HG03442 (cell line): ENCODE measurements around the gene CCDC116.
A peak's percentile ranks its signal among the peaks of the same experiment; 100 is the strongest.
"Not testable (repeated sequence)": the region's sequence is repeated elsewhere in the genome, so short reads cannot be mapped to it uniquely, and the experiment has no call there.

ENCODE experiments used
- ATAC-seq: cut with Tn5 transposase; IDR thresholded peaks from one replicate; pipeline ENCODE4 v1.9.1; 2021; ENCODE audit warnings: mild to moderate bottlenecking, moderate library complexity; ENCODE audit not compliant: unreplicated experiment

Gene CCDC116

DNA sequence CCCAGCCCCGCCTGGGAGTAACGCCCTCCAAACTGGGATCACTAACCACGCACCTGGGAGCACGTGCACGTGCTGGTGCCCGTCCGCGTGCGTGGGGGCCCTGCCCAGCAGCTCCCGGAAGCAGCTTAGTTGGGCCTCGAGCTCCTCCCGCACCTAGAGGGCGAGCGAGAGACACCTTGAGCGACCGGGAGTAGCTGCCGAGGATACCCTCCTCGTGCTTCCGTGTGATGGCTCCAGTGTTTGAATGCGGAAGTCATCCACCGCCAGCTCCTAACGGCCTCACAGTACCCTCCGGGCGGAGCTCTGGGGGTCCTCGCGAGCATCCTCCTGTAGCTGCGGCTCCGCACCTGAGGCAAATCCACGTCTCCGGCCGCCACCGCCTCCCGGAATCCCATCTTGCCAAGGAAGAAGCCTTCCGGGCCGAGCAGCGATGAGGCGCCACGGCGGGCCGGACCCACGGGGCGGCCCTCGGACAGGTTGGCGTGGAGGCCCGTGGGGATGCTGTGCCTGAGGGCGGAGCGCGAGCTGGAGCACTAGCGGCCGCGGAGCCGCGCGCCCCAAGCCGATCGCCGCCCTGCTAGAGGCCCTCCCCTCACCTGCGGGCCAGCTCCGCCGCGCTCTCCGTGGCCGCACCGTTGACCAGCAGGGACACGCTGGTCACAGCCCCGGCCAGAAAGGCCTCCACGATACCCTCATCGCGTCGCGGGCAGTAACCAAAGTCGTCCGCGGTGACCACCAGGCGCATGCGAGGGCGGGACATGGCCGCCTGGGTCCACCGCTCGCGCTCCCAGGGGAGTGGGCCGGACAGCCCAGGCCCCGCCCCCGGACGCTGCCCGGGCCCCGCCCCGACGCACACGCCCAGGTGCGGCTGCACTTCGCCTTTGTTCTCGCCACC lies 3.1 kb upstream of the CCDC116 start, which contains the start of gene YDJC:
YDJC (minus strand) TSS at position 768 of the 895 bp plus-strand sequence; CDS start at position 760, 8 bp downstream.
- peak; percentile 77 for ATAC-seq

DNA sequence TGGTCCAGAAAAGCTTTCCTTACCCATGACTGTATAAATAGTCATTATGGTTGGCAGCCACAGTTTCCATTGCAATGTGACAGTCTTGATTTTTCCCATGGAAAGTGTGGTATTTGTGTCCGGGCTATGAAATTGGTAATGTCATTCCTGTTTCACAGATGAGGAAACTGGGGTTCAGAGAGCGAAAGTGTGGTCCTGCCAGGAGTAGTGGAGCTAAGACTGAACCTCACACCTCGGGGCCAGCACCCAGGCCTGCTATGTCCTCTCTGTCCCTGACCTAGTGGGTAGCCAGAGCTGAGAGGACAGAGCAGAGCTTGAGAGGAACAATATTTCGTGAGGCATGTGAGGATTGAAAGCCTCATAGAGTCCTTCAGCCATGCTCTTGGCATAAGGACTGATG lies 1.5 kb upstream of the CCDC116 start:
- no peak for ATAC-seq

DNA sequence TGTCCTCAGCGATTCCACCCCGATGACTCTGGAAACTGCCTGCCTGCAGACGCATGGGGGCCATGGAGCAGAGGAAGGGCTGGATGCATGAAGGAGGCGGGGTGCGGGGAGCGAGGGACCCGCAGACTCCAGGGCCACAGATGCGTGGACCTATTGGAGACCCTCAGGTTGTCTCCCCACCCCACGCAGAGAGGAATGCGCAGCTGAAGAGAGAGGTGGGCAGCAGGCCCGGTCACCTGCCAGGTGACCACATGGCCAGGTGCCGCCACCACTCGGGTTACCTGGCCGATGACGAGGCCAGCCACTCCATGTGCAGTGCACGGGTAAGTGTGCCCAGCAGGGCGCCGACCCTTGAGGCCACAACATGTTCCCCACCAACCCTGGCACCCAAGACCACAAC lies 371 bp downstream of the CCDC116 start:
- no peak for ATAC-seq

DNA sequence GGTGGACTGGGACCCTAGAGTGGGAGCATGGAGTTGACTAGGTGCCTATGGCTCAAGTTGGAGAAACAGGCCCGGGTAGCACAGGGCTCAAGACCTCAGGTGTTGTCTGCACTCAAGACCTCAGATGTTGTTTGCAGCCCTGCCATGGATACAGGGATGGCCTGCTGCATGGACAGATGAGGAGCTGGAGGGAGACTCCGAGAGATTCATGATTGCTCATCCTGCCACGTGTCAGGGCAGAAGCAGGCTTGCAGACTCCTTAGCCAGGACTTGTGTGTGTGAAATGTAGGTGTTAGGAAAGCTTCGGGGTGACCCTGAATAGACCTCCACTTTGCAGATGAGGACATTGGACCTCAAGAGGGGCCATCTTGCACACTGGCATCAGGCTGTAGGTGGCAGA lies 921 bp downstream of the CCDC116 start:
- no peak for ATAC-seq

DNA sequence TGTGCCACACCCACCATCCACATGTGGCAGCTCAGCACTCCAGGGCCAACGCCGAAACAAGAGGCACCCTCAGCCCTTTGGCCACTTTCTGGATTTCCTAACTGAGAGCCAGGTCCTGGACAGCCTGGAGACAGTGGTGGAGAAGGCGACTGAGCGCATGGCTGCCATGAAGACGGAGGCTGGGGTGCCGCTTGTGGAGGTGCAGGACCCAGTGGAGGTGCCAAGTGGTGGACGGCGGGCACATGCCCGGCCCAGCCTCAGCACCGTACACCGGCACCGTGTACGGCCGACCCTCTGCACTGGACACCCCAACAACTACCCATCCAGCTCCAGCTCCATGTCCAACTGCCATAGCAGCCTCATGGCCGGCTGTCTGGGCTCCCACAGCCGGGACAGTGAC lies 1.5 kb downstream of the CCDC116 start:
- no peak for ATAC-seq

DNA sequence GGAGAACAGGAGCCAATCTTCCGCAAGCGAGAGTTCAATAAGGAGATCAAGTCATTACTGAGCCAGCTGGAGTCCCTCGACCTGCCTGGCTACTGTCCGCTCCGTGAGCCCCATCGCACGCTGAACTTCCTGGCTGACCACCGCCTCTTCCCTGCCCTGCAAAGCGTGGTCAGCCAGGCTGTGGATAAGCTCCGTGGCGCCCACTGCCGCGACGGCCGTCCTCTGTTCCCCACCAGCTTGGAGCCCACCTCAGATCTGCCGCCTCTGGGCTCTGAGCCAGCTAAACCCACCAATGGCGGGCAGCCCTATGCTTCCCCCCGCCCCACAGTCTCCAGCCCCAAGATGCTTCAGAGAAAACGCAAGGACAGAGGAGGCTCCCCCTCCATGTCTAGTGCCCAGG lies 2.3 kb downstream of the CCDC116 start:
- no peak for ATAC-seq

DNA sequence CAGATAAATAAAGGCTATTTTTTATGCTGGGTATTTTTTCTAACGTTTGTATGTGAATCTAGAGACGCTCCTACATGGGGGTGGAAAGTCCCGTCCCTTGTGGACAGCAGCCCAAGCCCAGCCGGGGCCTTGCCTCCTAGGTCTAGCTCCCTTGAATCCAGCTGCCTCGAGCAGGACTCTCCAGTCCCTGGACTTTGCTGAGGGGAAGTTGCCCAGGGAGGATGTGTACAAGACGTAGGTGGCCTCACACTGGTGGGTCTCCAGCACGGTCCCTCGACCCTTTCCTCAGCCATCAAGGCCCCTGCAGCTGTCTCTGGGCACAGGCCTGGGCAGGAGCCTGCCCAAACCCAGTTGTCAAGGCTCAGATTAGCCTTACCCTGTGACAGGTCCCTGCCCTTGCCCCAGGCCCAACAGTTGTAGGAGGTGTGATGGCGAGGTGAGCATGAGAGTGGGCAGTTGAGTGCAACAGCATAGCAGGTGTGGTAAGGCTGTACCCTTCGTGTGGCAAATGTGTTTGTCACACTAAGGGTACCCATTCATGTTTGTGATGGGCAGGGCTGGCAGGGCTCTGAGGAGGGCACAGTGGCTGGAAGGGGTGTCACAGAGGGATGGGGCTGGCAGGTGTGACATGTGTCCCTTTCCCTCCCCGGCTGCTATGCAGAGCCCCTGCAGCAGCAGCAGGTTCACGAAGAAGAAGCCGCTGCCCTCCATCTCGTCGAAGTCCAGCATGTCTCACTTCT lies 3.4 kb downstream of the CCDC116 start:
- no peak for ATAC-seq

DNA sequence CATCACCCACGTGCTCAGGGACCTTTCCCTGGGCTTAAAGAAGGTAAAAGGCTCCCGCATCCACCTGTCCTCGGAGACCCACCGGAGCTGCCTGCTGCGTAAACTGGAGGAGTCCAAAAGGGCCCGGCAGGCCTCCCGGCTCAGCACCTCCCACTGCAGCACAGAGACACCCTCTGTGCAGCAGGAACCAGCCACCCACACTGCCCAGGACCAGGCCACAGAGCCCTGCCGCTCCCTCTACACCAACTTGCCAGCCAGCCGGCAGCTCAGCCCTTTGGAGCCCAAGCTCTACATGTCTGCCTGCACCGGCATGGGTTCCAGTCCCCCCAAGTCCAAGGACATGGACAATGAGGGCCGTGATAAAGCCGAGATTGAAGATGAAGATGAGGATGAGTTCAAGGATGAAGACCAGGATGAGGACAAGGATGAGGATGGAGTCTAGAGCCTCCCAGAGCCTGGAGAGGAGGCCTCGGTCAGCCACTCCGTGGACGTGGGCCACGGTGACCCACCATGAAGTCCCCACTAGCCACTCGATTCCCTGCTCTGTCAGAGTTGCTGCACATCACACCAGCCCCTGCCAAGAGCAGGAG lies 4.2 kb downstream of the CCDC116 start:
- no peak for ATAC-seq

DNA sequence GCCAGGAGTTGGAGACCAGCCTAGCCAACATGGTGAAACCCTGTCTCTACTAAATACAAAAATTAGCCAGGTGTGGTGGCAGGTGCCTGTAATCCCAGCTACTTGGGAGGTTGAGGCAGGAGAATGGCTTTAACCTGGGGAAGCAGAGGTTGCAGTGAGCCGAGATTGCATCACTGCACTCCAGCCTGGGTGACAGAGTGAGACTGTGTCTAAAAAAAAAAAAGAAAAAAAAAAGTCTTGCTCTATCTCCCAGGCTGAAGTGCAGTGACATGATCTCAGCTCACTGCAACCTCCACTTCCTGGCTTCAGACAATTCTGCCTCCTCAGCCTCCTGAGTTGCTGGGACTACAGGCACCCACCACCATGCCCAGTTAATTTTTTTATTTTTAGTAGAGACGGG lies 4.9 kb downstream of the CCDC116 start:
- not testable (repeated sequence) for ATAC-seq

DNA sequence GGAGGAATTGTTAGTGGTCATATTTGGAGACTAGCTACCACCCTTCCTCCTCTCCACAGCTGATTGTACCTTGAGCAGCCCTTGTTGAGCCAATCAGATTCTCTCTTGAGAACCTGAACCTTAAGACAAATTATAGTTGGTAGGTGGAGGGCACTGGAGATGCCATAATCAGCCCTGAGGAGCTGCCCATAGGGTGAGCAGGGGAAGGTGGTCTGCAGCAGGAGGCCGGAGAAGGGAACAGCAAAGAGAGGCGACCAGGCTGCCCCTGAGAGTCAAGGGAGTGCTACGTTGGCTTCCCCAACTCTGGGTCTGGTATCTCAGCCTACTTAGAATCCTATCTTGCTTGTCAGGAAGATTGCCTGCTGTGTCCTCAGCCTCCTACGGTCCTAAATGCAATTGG lies 6.8 kb downstream of the CCDC116 start:
- ATAC-seq = no peak

DNA sequence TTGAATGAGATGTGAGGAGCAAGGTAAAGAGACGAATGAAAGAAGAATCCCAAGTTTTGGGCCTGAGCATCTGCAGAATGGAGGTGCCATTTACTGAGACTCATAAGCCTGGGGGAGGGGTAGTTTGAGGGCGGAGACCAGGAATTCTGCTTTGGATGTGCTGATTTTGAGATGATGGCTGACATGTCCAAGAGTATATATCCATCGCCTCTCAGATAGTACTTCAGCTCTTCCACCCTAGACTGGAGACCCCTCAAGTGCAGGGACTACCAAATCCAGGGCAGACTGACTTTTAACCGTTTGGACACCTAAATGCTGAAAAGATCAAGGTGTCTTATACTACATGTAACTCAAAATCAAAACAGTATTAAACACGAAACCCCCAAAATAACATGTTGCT lies 8.2 kb downstream of the CCDC116 start:
- ATAC-seq = no peak

DNA sequence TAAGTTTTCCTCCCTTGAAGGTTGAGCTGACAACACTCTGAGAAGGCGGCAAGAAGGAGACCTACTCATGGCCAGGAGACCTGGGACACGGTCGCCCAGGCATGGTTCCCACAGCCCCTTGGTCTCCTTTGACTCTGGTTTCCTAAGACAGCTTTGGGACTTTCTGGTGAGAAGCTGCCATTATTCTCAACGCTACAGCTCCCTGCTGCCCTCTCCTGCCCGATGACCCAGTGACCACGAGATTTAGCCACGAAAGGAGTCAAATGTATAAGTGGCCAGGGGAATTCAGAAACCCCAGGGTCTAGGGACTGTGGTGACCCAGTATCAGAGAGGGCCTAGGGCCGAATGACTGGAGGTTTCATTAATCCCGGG lies 8.8 kb downstream of the CCDC116 start:
- ATAC-seq = no peak

DNA sequence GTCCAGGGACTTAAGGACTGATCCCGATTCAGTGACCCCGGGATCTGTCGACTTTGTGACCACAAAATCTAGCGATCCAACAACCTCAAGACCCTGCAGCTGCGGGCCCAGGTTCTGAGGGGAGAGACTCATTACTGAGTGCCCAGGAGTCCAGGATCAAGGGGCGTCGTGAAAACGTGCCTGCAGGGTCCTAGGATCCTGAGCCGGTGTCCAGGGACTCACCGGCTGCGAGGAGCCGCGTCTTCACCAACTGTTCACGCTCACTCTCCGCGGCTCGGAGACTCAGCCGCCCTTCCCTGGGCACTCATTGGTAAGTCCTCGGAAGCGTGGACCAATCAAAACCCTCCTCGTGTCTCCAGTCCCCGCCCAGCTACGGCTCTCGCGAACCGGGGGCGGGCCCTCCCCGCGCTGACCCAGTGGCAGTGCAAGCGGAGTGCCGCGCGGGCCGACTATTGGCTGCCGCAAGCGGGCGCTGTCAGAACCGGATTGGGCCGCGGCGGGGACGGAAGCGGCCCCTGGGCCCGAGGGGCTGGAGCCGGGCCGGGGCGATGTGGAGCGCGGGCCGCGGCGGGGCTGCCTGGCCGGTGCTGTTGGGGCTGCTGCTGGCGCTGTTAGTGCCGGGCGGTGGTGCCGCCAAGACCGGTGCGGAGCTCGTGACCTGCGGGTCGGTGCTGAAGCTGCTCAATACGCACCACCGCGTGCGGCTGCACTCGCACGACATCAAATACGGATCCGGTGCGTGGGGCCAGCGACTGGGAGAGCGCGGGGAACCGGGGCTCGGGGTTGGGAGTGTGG lies 9.4 kb downstream of the CCDC116 start, which contains the start of gene SDF2L1:
SDF2L1 (plus strand) TSS at position 514 of the 795 bp plus-strand sequence; CDS start at position 549, 35 bp downstream.
- ATAC-seq = peak; percentile 93

DNA sequence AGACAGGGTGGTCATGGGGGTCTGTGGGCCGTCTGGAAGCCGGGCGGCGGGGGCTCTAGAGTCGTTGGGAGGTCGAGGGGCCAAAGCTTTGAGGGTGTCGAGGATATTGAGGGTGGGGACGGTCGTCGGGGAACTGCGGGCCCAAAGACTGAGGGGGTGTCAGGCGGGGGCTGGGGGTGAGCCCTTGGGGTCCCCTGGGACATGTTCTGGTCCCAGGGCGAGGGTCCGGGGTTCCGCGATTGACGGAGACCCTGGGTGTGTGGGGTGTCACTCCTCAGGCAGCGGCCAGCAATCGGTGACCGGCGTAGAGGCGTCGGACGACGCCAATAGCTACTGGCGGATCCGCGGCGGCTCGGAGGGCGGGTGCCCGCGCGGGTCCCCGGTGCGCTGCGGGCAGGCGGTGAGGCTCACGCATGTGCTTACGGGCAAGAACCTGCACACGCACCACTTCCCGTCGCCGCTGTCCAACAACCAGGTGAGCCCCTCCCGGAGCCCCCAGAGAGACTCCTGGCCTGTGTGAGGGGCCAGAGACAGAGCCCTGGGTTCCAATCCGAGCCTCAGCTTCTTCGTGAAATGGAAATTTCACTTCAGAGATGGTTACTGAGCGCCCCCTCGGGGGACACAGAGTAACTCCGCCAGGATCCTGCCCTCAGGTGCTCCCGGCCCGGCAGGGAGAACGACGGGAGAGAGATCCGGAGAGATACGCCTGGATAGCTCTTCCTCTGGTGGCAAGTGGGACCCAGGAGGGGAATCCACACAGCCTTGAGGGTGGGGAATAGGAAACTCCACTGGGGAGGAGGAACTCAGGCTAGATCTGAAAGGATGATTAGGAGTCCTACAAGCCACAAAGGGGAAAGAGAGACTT lies 10.3 kb downstream of the CCDC116 start:
- ATAC-seq = no peak

DNA sequence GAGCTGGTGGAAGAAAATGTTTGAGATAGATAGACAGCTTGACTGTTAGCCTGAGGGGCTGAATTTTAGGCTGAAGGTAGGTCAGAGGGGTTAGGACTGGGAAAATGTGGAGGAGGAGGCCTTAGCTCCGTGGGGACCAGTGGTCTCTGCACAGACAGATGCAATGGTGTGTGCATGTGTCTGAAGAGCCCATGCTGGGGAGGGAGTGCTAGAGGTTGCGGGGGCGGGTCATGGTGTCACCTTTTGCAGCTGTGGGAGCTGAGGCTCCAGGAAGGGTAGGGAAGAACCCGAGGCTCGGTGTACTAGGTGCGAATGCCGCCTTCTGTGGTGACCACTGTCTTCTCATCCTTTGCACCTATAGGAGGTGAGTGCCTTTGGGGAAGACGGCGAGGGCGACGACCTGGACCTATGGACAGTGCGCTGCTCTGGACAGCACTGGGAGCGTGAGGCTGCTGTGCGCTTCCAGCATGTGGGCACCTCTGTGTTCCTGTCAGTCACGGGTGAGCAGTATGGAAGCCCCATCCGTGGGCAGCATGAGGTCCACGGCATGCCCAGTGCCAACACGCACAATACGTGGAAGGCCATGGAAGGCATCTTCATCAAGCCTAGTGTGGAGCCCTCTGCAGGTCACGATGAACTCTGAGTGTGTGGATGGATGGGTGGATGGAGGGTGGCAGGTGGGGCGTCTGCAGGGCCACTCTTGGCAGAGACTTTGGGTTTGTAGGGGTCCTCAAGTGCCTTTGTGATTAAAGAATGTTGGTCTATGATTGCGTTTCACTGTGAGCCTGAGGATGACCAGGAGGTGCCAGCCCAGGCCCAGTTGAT lies 11.2 kb downstream of the CCDC116 start:
- ATAC-seq = no peak

DNA sequence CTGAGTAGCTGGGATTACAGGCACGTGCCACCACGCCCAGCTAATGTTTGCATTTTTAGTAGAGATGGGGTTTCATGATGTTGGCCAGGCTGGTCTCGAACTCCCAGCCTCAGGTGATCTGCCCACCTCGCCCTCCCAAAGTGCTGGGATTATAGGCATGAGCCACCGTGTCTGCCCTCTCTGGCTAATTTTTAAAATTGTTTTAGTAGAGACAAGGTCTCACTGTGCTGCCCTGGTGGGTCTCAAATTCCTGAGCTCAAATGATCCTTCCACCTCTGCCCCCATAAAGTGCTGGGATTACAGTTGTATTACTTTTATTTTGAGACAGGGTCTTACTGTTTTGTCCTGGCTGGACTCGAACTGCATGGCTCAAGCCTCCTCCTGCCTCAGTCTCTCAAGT lies 13.0 kb downstream of the CCDC116 start:
- not testable (repeated sequence) for ATAC-seq

DNA sequence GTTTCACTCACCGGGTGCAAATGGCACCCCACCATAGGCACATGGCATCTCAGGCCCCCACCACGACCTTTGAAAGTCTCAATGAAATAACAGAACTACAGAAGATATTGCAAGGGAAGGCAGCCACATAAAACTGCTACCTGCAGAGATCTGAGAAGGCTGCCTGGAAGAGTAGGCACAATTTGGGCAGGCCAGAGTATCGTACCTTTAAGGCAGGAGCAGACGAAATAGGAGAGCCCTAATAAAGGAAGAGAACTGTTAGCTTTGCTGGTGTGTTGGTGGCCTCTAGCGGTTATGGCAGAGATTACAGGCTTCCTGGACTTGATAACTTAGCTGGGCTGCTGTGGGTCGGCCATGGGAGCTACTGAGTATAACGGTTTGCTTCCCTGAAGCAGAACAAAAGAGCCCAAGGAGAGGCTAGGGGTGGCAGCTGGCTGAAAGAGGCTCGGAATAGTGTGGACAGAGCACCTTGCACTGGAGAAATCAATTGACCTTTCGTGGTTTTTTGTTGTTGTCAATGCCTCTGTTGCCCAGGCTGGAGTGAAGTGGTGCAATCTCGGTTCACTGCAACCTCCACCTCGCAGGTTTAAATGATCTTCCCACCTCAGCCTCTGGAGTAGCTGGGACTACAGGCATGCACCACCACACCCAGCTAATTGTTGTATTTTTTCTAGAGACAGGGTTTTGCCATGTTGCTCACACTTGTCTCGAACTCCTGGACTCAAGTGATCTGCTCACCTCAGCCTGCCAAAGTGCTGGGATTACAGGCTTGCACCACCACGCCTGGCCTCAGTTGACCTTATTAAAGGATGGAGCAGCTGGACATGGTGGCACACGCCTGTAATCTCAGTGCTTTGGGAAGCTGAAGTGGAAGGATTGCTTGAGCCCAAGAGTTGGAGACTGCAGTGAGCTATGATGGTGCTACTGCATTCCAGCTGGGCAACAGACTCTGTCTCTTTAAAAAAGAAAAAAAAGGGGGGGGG lies 14.3 kb downstream of the CCDC116 start:
- no peak for ATAC-seq

DNA sequence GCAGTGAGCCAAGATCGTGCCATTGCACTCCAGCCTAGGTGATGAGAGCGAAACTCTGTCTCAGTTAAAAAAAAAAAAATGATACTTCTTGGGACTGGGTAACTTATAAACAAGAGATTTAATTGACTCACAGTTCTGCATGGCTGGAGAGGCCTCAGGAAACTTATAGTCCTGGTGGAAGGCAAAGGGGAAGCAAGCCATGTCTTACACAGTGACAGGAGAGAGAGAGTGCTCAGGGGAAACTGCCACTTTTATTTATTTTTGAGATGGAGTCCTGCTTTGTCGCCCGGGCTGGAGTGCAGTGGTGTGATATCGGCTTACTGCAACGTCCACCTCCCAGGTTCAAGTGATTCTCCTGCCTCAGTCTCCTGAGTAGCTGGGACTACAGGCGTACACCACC lies 17.7 kb downstream of the CCDC116 start:
- ATAC-seq = no peak
